ENCODE measurements around the gene COL5A2.

COL5A2 gene

GRCh38 chr2:189164746-189165145 lies 14.8 kb downstream of the COL5A2 start:
- Mint-ChIP-seq H3K27me3 (no peaks in the 10 kb centered on the region), H3K4me3 (no peak overlapping the region), H3K36me3 (no peaks in the 10 kb centered on the region), H3K27ac (no peak overlapping the region), H3K9me3 (no peaks in the 10 kb centered on the region), H3K4me1 (no peaks in the 10 kb centered on the region)
- ATAC-seq = no peak

- no peaks in the 10 kb centered on the region for H3K27me3 Mint-ChIP-seq
- H3K36me3 Mint-ChIP-seq = no peaks in the 10 kb centered on the region
- H3K9me3 Mint-ChIP-seq = no peaks in the 10 kb centered on the region
- H3K4me1 Mint-ChIP-seq = no peaks in the 10 kb centered on the region
- no peak for ATAC-seq
- H3K4me3 Mint-ChIP-seq = no peak overlapping the region
- no peak overlapping the region for H3K27ac Mint-ChIP-seq
These were observed 15.7 kb downstream of the COL5A2 start for GRCh38 chr2:189163889-189164288.

GRCh38 chr2:189162566-189162965 lies 17.0 kb downstream of the COL5A2 start:
- ATAC-seq = no peak
- no peak overlapping the region for H3K4me3 Mint-ChIP-seq
- H3K36me3 Mint-ChIP-seq = no peaks in the 10 kb centered on the region
- no peaks in the 10 kb centered on the region for H3K9me3 Mint-ChIP-seq
- H3K27ac Mint-ChIP-seq = no peak overlapping the region
- H3K27me3 Mint-ChIP-seq = no peaks in the 10 kb centered on the region
- no peaks in the 10 kb centered on the region for H3K4me1 Mint-ChIP-seq

GRCh38 chr2:189161894-189162293 lies 17.7 kb downstream of the COL5A2 start:
- H3K27me3 Mint-ChIP-seq = no peaks in the 10 kb centered on the region
- no peak overlapping the region for H3K4me3 Mint-ChIP-seq
- no peaks in the 10 kb centered on the region for H3K9me3 Mint-ChIP-seq
- no peaks in the 10 kb centered on the region for H3K4me1 Mint-ChIP-seq
- H3K36me3 Mint-ChIP-seq = no peaks in the 10 kb centered on the region
- H3K27ac Mint-ChIP-seq = no peak overlapping the region
- no peak for ATAC-seq

- Mint-ChIP-seq H3K9me3 (no peaks in the 10 kb centered on the region), H3K27me3 (no peaks in the 10 kb centered on the region), H3K36me3 (no peaks in the 10 kb centered on the region), H3K4me3 (no peak overlapping the region), H3K4me1 (no peaks in the 10 kb centered on the region), H3K27ac (no peak overlapping the region)
- no peak for ATAC-seq
These were observed 19.8 kb downstream of the COL5A2 start for GRCh38 chr2:189159717-189160116.

GRCh38 chr2:189159273-189159672 lies 20.3 kb downstream of the COL5A2 start:
- no peaks in the 10 kb centered on the region for H3K4me1 Mint-ChIP-seq
- H3K27ac Mint-ChIP-seq = no peak overlapping the region
- no peaks in the 10 kb centered on the region for H3K36me3 Mint-ChIP-seq
- no peaks in the 10 kb centered on the region for H3K9me3 Mint-ChIP-seq
- H3K4me3 Mint-ChIP-seq = no peak overlapping the region
- no peaks in the 10 kb centered on the region for H3K27me3 Mint-ChIP-seq
- ATAC-seq = no peak

- Mint-ChIP-seq H3K9me3 (no peaks in the 10 kb centered on the region), H3K4me1 (no peaks in the 10 kb centered on the region), H3K27me3 (no peaks in the 10 kb centered on the region), H3K27ac (no peak overlapping the region), H3K36me3 (no peaks in the 10 kb centered on the region), H3K4me3 (no peak overlapping the region)
- ATAC-seq = no peak
These were observed 21.6 kb downstream of the COL5A2 start for GRCh38 chr2:189157939-189158338.

GRCh38 chr2:189157456-189157855 lies 22.1 kb downstream of the COL5A2 start:
- H3K27ac Mint-ChIP-seq = no peak overlapping the region
- H3K27me3 Mint-ChIP-seq = no peaks in the 10 kb centered on the region
- H3K9me3 Mint-ChIP-seq = no peaks in the 10 kb centered on the region
- no peaks in the 10 kb centered on the region for H3K36me3 Mint-ChIP-seq
- ATAC-seq = no peak
- H3K4me1 Mint-ChIP-seq = no peaks in the 10 kb centered on the region
- no peak overlapping the region for H3K4me3 Mint-ChIP-seq

- no peaks in the 10 kb centered on the region for H3K36me3 Mint-ChIP-seq
- H3K4me1 Mint-ChIP-seq = no peaks in the 10 kb centered on the region
- H3K27ac Mint-ChIP-seq = no peak overlapping the region
- no peak overlapping the region for H3K4me3 Mint-ChIP-seq
- H3K9me3 Mint-ChIP-seq = no peaks in the 10 kb centered on the region
- no peak for ATAC-seq
- H3K27me3 Mint-ChIP-seq = no peaks in the 10 kb centered on the region
These were observed 23.8 kb downstream of the COL5A2 start for GRCh38 chr2:189155795-189156194.

GRCh38 chr2:189153619-189154018 lies 25.9 kb downstream of the COL5A2 start:
- H3K4me1 Mint-ChIP-seq = no peaks in the 10 kb centered on the region
- no peaks in the 10 kb centered on the region for H3K27me3 Mint-ChIP-seq
- no peak for ATAC-seq
- no peaks in the 10 kb centered on the region for H3K9me3 Mint-ChIP-seq
- no peak overlapping the region for H3K4me3 Mint-ChIP-seq
- no peaks in the 10 kb centered on the region for H3K36me3 Mint-ChIP-seq
- no peak overlapping the region for H3K27ac Mint-ChIP-seq

GRCh38 chr2:189152483-189152882 lies 27.1 kb downstream of the COL5A2 start:
- ATAC-seq = no peak
- H3K27ac Mint-ChIP-seq = no peak overlapping the region
- H3K9me3 Mint-ChIP-seq = no peaks in the 10 kb centered on the region
- no peaks in the 10 kb centered on the region for H3K36me3 Mint-ChIP-seq
- H3K27me3 Mint-ChIP-seq = no peaks in the 10 kb centered on the region
- H3K4me1 Mint-ChIP-seq = no peaks in the 10 kb centered on the region
- H3K4me3 Mint-ChIP-seq = no peak overlapping the region

- no peaks in the 10 kb centered on the region for H3K36me3 Mint-ChIP-seq
- no peak for ATAC-seq
- H3K4me3 Mint-ChIP-seq = no peak overlapping the region
- H3K9me3 Mint-ChIP-seq = no peaks in the 10 kb centered on the region
- no peak overlapping the region for H3K27ac Mint-ChIP-seq
- no peaks in the 10 kb centered on the region for H3K4me1 Mint-ChIP-seq
- no peaks in the 10 kb centered on the region for H3K27me3 Mint-ChIP-seq
These were observed 27.7 kb downstream of the COL5A2 start for GRCh38 chr2:189151906-189152305.

- Mint-ChIP-seq H3K4me3 (no peak overlapping the region), H3K9me3 (no peaks in the 10 kb centered on the region)
These were observed 29.5 kb downstream of the COL5A2 start for GRCh38 chr2:189150033-189150432.

GRCh38 chr2:189147989-189148388 lies 31.6 kb downstream of the COL5A2 start:
- no peaks in the 10 kb centered on the region for H3K9me3 Mint-ChIP-seq
- H3K27ac Mint-ChIP-seq = no peak overlapping the region
- H3K4me3 Mint-ChIP-seq = no peak overlapping the region
- no peak for ATAC-seq
- H3K4me1 Mint-ChIP-seq = no peaks in the 10 kb centered on the region
- H3K27me3 Mint-ChIP-seq = no peaks in the 10 kb centered on the region
- no peaks in the 10 kb centered on the region for H3K36me3 Mint-ChIP-seq

More at GRCh38 chr2:189150033-189150432, 29.5 kb downstream of the COL5A2 start:
- ATAC-seq = no peak
- Mint-ChIP-seq H3K36me3 (no peaks in the 10 kb centered on the region), H3K27me3 (no peaks in the 10 kb centered on the region), H3K27ac (no peak overlapping the region), H3K4me1 (no peaks in the 10 kb centered on the region)

- Mint-ChIP-seq H3K4me3 (no peak overlapping the region), H3K27ac (no peak overlapping the region), H3K9me3 (no peaks in the 10 kb centered on the region), H3K4me1 (no peaks in the 10 kb centered on the region), H3K36me3 (no peaks in the 10 kb centered on the region), H3K27me3 (no peaks in the 10 kb centered on the region)
- no peak for ATAC-seq
These were observed 32.2 kb downstream of the COL5A2 start for GRCh38 chr2:189147361-189147760.

- no peaks in the 10 kb centered on the region for H3K4me1 Mint-ChIP-seq
- no peak for ATAC-seq
- H3K27ac Mint-ChIP-seq = no peak overlapping the region
- no peak overlapping the region for H3K4me3 Mint-ChIP-seq
- H3K36me3 Mint-ChIP-seq = no peaks in the 10 kb centered on the region
- no peaks in the 10 kb centered on the region for H3K9me3 Mint-ChIP-seq
- H3K27me3 Mint-ChIP-seq = no peaks in the 10 kb centered on the region
These were observed 33.0 kb downstream of the COL5A2 start for GRCh38 chr2:189146553-189146952.

- H3K4me3 Mint-ChIP-seq = no peak overlapping the region
- no peaks in the 10 kb centered on the region for H3K27me3 Mint-ChIP-seq
- H3K9me3 Mint-ChIP-seq = no peaks in the 10 kb centered on the region
- H3K36me3 Mint-ChIP-seq = no peaks in the 10 kb centered on the region
- H3K4me1 Mint-ChIP-seq = no peaks in the 10 kb centered on the region
- no peak for ATAC-seq
- no peak overlapping the region for H3K27ac Mint-ChIP-seq
These were observed 34.8 kb downstream of the COL5A2 start for GRCh38 chr2:189144700-189145211.

Measured in stimulated activated memory B cell treated with anti-CD40 and anti-IgM and Interleukin-4, amounts not matched to agents 10 μg/mL and 1 μg/mL and 100 μg/mL, for 72 hours (primary cell).